K562 treated with DMSO at 1 percent for 24 hours (cell line): ENCODE measurements around the gene KRTAP10-9. TPM values are rescaled to one million over a fixed set of nuclear protein-coding genes. Genes with fewer than 3 reads are reported as not detected.

ENCODE experiments used
- total RNA-seq: library from RNA; unstranded; fragments of 300-600 nt; gene quantifications from 2 replicates; pipeline ENCODE4 v1.2.3, GENCODE V29; 2022; ENCODE audit warnings: low read depth; ENCODE audit not compliant: insufficient read depth

KRTAP10-9 gene, protein sequence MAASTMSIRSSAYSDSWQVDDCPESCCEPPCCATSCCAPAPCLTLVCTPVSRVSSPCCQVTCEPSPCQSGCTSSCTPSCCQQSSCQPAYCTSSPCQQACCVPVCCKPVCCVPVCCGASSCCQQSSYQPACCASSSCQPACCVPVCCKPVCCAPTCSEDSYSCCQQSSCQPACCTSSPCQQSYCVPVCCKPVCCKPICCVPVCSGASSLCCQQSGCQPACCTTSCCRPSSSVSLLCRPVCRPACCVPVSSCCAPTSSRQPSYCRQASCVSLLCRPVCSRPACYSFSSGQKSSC
- not detected in 2 replicates for total RNA-seq

DNA sequence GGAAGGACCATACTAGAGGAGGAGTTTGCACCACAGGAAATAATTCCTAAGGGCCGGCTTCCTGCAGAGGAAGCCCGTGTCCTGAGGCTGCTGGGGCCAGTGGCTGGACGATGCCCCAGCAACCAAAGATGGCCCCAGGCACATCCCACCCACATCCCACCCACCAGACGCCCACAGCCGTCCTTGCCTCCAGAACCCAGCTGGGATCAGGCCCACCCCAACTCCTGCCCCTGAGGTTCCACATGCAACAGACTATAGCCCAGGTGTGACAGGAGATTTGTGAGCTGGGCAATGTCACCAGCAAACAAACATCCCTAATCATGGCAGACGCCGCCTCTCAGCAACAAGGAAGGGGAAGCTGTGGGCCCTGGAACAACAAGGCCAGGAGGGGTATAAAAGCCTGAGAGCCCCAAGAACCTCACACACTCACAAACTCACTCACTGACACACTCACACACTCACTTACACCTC lies at the start of gene KRTAP10-9:
Gene KRTAP10-9, plus strand, starts transcription at position 421 of the 471 bp plus-strand sequence. CDS start 79 bp downstream, outside the sequence.

DNA sequence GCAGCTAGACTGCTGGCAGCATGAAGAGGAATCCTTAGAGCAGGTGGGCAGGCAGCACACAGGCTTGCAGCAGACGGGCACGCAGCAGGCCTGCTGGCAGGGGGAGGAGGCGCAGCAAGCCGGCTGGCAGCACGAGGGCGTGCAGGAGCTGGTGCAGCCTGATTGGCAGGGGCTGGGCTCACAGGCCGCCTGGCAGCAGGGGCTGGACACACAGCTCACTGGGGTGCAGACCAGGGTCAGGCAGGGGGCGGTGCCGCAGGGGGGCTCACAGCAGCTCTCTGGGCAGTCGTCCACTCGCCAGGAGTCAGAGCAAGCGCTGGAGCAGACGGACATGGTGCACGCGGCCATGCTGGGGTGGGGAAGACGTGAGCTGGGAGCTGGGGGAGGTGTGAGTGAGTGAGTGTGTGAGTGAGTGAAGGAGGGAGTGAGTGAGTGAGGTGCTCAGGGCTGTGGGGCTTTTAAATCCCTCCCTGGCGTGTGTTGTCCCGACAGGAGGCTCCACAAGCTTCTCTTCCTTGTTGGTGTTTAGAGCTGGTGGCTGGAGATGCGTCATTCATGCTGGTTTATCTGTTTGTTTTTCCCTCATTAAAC lies 46.6 kb upstream of the KRTAP10-9 start, which contains the start of gene KRTAP10-5:
Gene KRTAP10-5, minus strand, starts transcription at position 374 of the 591 bp plus-strand sequence. Its CDS starts 26 bp downstream, at position 348.

DNA sequence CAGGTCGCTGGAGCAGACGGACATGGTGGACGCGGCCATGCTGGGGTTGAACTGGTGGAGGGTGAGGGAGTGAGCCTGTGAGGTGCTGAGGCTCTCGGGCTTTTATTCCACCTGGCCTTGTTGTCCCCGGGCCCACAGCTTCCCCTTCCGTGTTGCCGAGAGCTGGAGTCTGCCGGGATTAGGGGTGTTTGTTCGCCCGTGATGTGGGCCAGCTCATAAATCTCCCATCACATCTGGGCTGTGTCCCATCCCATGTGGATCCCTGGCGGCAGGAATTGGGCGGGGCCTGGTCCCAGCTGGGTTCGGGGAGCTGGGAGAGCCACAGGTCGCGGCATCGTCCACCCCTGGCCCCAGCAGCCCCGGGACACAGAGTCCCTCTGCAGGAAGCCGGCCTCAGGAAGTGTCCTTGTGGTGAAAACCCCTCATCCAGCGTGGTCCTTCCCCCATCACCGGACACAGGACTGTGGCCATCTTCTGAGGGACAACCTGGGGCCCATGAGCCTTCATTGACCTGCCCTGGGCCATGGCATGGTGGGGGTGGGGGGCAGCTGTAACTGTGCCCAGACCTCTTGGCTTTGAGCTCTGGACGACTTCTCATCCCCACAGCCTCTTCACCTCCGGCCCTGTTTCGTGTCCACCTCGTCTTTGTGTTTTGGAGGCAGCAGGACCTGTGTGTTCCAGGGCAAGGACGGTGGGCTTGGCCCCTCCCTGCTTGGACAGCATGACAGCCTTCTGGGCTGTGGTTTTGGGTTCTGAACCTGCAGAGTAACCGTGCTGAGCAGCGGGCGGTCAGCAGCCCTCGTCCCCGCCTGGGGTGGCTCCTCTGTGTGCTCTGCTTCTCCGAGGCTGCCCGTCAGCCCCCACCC lies 34.2 kb upstream of the KRTAP10-9 start, which contains the start of gene KRTAP10-6:
Gene KRTAP10-6, minus strand, starts transcription at position 60 of the 866 bp plus-strand sequence. Its CDS starts 21 bp downstream, at position 39.

DNA sequence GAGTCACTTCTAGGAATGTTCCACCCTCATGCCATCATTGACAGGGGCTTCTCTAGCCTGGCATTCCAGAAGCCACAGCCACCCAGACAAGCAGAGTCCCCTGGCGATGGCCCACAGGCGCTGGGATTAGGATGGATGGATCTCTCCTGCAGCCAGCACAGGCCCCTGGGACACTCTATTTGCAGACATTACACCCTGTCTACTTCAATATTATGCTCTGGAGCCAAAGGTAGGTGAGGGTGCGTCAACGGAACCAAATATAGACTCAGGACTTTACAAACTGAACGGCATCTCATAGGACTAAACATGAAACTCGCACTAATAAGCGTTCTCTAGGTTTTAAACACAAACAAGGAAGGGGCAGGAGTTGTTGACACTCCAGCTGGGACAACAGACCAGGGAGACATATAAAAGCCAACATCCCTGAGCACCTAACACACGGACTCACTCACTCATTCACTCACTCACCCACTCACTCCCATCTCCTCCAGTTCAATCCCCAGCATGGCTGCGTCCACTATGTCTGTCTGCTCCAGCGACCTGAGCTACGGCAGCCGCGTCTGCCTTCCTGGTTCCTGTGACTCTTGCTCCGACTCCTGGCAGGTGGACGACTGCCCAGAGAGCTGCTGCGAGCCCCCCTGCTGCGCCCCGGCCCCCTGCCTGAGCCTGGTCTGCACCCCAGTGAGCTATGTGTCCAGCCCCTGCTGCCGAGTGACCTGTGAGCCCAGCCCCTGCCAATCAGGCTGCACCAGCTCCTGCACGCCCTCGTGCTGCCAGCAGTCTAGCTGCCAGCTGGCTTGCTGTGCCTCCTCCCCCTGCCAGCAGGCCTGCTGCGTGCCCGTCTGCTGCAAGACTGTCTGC lies 26.5 kb upstream of the KRTAP10-9 start, which contains the start of gene KRTAP10-7:
Gene KRTAP10-7, plus strand, starts transcription at position 480 of the 861 bp plus-strand sequence. Its CDS starts 25 bp downstream, at position 505.

DNA sequence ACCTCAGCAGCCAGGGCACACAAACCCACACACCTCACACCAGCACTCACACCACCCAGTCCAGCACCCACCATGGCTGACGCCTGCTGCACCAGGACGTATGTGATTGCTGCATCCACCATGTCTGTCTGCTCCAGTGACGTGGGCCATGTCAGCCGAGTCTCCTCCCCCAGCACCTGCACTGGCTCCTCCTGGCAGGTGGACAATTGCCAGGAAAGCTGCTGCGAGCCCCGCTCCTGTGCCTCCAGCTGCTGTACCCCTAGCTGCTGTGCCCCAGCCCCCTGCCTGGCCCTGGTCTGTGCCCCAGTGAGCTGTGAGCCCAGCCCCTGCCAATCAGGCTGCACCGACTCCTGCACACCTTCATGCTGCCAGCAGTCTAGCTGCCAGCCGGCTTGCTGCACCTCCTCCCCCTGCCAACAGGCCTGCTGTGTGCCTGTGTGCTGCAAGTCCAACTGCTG lies 14.8 kb upstream of the KRTAP10-9 start, which contains the start of gene KRTAP10-8:
Gene KRTAP10-8, plus strand, starts transcription at position 51 of the 458 bp plus-strand sequence. Its CDS starts 22 bp downstream, at position 73.

DNA sequence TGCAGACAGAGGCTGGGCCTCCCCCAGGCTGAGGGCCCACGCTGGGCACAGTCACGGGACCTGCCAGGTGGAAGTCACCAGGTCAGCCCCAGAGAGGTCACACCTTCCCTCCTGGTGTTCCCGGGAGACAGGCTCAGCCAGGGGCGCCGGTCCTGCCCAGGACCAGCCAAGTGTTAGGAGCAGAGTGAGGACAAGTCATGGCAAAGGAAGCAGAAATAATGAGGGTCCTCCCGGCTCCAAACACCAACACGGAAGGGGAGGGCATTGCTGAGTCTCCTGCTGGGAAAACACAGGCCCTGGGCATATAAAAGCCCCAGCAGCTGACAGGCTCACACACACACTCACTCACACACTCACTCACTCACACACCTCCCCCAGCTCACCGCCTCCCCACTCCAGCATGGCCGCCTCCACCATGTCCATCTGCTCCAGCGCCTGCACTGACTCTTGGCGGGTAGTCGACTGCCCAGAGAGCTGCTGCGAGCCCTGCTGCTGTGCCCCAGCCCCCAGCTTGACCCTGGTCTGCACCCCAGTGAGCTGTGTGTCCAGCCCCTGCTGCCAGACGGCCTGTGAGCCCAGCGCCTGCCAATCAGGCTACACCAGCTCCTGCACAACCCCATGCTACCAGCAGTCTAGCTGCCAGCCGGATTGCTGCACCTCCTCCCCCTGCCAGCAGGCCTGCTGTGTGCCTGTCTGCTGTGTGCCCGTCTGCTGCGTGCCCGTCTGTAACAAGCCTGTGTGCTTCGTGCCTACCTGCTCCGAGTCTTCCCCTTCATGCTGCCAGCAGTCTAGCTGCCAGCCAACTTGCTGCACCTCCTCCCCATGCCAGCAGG lies 10.3 kb downstream of the KRTAP10-9 start, which contains the start of gene KRTAP10-10:
Gene KRTAP10-10, plus strand, starts transcription at position 339 of the 833 bp plus-strand sequence. Its CDS starts 62 bp downstream, at position 401.

DNA sequence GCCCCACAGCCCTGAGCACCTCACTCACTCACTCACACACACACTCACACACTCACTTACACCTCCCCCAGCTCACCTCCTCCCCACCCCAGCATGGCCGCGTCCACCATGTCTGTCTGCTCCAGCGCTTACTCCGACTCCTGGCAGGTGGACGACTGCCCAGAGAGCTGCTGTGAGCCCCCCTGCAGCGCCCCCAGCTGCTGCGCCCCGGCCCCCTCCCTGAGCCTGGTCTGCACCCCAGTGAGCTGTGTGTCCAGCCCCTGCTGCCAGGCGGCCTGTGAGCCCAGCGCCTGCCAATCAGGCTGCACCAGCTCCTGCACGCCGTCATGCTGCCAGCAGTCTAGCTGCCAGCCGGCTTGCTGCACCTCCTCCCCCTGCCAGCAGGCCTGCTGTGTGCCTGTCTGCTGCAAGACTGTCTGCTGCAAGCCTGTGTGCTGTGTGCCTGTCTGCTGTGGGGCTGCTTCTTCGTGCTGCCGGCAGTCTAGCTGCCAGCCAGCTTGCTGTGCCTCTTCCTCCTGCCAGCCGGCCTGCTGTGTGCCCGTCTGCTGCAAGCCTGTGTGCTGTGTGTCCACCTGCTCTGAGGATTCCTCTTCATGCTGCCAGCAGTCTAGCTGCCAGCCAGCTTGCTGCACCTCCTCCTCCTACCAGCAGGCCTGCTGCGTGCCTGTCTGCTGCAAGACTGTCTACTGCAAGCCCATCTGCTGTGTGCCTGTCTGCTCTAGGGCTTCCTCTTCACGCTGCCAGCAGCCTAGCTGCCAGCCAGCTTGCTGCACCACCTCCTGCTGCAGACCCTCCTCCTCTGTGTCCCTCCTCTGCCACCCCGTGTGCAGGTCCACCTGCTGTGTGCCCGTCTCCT lies 19.7 kb downstream of the KRTAP10-9 start, which contains the start of gene KRTAP10-11:
Gene KRTAP10-11, plus strand, starts transcription at position 49 of the 856 bp plus-strand sequence. Its CDS starts 45 bp downstream, at position 94.

DNA sequence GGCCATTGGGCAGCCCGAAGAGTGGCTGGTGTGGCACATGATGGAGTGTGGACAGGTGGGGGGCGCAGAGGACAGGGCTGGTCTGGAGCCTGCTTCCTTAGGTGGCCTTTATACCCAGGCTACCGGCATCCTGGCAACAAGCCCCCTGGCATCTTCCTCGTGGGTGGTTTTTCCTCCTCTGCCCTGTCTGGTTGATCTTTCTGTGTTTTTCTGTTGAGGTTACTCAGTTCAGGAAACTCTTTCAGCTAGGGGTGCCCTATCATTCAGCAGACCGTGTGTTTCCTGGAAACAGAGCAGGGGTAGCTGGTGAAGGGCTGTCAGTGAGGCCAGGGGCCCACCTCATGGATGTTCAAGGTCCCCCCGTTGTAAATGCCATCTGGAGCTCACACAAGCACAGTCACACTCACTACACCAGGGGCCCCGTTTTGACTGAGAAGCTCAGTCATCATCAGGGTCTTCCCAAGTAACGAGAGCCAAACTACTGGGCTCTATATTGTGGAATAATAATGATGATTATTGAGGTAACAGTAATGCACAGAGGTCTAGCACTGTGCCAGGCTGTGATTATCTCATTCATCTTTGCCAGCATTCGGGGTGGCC lies 27.8 kb downstream of the KRTAP10-9 start, which contains the start of gene KRTAP12-4:
Gene KRTAP12-4, minus strand, starts transcription at position 84 of the 600 bp plus-strand sequence. Its CDS starts 45 bp downstream, at position 39.

DNA sequence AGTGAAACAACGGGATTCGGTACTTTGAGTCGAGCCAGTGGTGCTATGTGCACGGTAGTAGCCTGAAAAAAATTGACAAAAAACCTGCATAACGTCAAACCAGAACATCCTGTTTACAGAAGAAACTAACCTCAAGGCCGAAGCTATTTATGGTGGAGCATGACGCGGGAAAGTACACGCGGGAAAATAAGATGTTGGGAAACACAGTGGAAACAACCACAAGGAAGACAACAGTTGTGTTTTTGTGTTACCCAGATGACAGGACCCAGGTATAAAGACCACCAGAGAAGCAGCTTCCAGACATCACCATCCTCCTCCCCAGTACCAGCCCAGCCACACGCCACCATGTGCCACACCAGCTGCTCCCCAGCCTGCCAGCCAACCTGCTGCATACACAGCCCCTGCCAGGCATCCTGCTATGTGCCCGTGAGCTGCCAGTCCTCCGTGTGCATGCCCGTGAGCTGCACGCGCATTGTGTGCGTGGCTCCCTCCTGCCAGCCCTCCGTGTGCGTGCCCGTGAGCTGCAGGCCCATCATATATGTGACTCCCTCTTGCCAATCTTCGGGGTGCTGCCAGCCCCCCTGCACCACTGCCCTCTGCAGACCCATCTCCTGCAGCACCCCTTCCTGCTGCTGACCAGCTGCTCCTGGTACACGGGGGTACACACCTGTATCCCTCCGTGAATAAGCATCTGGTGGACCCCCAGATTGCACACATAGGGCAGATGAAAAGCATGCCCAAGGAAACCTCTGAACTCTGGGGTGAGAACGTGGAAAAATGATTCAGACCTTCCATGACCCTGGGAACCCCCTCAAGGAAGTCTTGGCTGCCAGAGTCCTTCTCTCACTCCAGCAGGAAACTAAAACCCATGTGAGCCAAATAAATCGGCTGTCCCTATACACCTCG lies 31.0 kb downstream of the KRTAP10-9 start, which contains the start of gene KRTAP12-3:
Gene KRTAP12-3, plus strand, starts transcription at position 298 of the 906 bp plus-strand sequence. Its CDS starts 48 bp downstream, at position 346.

DNA sequence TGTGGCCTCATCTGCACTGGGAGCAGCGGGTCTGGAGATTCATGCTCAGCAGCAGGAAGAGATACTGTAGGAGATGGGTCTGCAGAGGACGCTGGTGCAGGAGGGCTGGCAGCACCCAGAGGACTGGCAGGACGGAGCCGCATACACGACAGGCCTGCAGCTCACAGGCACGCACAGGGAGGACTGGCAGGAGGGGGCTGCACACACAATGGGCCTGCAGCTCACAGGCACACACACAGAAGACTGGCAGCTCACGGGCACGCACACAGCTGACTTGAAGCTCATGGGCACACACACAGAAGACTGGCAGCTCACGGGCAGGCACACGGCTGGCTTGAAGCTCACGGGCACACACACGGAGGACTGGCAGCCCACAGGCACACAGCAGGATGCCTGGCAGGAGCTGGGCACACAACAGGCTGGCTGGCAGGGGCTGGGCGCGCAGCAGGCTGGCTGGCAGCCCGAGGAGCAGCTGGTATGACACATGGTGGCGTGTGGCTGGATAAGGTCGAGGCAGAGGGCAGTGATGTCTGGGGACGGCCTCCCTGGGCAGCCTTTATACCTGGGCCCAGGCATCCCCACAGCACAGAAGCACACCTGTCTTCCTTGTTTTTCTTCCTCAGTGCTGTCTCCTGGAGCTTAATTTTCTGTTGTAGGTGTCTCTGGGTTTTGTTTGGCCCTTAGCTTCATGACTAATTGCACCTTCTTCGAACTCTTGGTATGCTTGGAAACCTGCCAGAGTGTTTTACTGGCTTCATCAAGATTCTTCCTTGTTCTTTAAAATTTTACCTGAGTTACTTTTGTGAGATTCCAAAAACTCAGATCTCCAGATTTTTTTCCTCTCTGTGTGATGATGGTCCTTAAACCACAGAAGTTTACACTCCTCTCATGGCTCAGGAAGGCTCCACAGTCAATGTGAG lies 39.8 kb downstream of the KRTAP10-9 start, which contains the start of gene KRTAP12-2:
Gene KRTAP12-2, minus strand, starts transcription at position 527 of the 920 bp plus-strand sequence. Its CDS starts 41 bp downstream, at position 486.

Other genes with a start within 250 kb of the KRTAP10-9 start
- 0.13 and 0.21 TPM in 2 replicates for gene LRRC3, start 171.6 kb upstream of the KRTAP10-9 start, total RNA-seq
- gene KRTAP10-1, start 86.9 kb upstream of the KRTAP10-9 start, total RNA-seq = not detected in 2 replicates
- gene KRTAP10-2, start 75.6 kb upstream of the KRTAP10-9 start, total RNA-seq = not detected in 2 replicates
- gene KRTAP10-3, start 68.3 kb upstream of the KRTAP10-9 start, total RNA-seq = not detected in 2 replicates
- gene KRTAP10-4, start 53.4 kb upstream of the KRTAP10-9 start, total RNA-seq = not detected in 2 replicates
- not detected in 2 replicates for gene KRTAP10-5, start 46.5 kb upstream of the KRTAP10-9 start, total RNA-seq
- gene KRTAP10-6, start 34.6 kb upstream of the KRTAP10-9 start, total RNA-seq = not detected in 2 replicates
- gene KRTAP10-7, start 26.5 kb upstream of the KRTAP10-9 start, total RNA-seq = not detected in 2 replicates
- not detected in 2 replicates for gene KRTAP10-8, start 15.0 kb upstream of the KRTAP10-9 start, total RNA-seq
- not detected in 2 replicates for gene KRTAP10-10, start 10.3 kb downstream of the KRTAP10-9 start, total RNA-seq
- gene KRTAP10-11, start 19.3 kb downstream of the KRTAP10-9 start, total RNA-seq = not detected in 2 replicates
- gene KRTAP12-4, start 27.6 kb downstream of the KRTAP10-9 start, total RNA-seq = not detected in 2 replicates
- gene KRTAP12-3, start 30.8 kb downstream of the KRTAP10-9 start, total RNA-seq = not detected in 2 replicates
- gene KRTAP12-2, start 39.8 kb downstream of the KRTAP10-9 start, total RNA-seq = not detected in 2 replicates
- gene KRTAP12-1, start 55.1 kb downstream of the KRTAP10-9 start, total RNA-seq = not detected in 2 replicates
- not detected in 2 replicates for gene KRTAP10-12, start 70.1 kb downstream of the KRTAP10-9 start, total RNA-seq
- 0.08 TPM in 1 of 2 replicates, not detected in the other for gene TSPEAR, start 84.5 kb downstream of the KRTAP10-9 start, total RNA-seq
- 67.6 and 76.4 TPM in 2 replicates for gene UBE2G2, start 174.7 kb downstream of the KRTAP10-9 start, total RNA-seq
- 76.7 and 81.9 TPM in 2 replicates for gene SUMO3, start 191.0 kb downstream of the KRTAP10-9 start, total RNA-seq
- gene PTTG1IP, start 246.6 kb downstream of the KRTAP10-9 start, total RNA-seq = 157 and 170 TPM in 2 replicates